ENCODE results near the gene PTPRU. TPM values are rescaled to one million over a fixed set of nuclear protein-coding genes. Genes with fewer than 3 reads are reported as not detected.
"Not testable (repeated sequence)": the region's sequence is repeated elsewhere in the genome, so short reads cannot be mapped to it uniquely, and the experiment has no call there.

The PTPRU gene
- total RNA-seq, 1 donor from 2014 or later = 17.2 TPM

DNA sequence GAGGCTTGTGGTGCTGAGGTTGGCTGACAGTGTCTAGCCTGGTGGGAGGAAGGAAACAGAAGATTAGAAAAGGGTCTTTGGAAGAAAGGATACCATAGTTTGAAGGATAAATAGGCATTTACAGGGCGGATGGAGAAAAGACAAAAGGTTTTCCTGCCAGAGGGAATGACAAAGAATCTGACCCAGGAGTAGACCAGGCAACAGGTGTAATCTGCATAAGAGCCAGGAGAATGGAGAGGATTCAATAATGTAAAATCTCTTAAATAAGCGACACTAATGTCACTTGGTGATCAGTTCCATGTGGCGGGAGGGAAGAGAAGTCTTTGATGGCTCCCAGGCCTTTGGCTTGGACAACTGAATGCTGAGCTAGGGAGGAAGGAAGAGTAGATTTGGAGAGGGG, 15.0 kb upstream of the PTPRU start:
- no peak for DNase-seq (ENCODE audit: low spot score)

DNA sequence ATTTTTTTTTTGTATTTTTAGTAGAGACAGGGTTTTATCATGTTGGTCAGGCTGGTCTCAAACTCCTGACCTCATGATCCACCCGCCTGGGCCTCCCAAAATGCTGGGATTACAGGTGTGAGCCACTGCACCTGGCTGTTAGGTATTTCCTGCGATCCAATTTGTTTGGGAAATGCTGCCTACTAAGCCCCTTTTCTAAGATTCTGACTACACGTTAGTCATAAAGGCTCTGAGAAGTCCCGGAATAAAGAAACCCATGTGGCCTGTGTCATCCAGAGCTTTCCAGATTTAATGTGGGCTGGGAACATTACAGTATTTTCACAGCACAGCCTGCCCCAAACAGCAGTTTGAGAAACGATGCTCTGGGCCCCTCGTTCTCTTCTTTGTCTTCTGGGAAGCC, 14.1 kb upstream of the PTPRU start:
- not testable (repeated sequence) for DNase-seq (ENCODE audit: low spot score)

DNA sequence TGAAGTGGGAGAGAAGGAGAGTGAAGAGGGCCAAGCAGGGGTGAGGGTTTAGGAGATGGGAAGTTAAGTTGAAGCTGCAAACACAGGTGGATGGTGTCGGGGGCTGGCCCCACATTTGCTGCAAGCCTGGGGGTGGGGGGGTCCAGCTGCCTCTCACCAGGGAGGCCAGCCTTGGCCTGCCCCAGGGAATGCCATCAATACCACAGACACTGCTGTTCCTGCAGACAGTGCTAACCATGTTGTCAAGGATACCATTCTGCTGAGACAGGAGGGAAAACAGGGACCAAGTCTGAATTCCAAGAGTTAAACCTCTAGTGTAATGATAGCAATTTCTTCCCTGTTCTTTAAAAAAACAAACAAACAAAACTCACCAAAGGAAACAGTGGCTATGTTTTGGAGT, 13.6 kb upstream of the PTPRU start:
- DNase-seq (ENCODE audit: low spot score) = no peak

DNA sequence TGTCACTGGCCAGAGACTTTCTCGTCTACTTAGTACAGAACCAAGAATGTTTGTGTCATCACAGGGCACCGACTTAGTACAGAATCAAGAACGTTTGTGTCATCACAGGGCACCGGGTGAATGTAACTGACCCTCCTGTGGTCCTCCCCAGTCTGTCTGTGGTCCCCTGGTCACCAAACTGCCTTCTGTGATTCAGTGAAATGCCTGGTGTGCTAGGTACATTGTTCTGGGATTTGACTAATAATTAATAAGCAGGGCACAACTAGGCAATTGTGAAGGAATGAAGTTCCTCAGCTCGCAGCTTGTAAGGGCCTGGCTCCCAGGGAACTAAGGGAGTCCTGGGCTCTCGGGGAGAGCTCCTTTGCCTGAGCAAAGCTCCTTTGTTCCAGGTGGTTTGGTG, 12.8 kb upstream of the PTPRU start:
- DNase-seq (ENCODE audit: low spot score) = no peak

GRCh38 chr1:29224356-29224837, 11.9 kb upstream of the PTPRU start:
- DNase-seq (ENCODE audit: low spot score) = no peak

GRCh38 chr1:29225361-29225760, 11.0 kb upstream of the PTPRU start:
- no peak for DNase-seq (ENCODE audit: low spot score)

GRCh38 chr1:29227511-29227910, 8.8 kb upstream of the PTPRU start:
- DNase-seq (ENCODE audit: low spot score) = no peak

DNA sequence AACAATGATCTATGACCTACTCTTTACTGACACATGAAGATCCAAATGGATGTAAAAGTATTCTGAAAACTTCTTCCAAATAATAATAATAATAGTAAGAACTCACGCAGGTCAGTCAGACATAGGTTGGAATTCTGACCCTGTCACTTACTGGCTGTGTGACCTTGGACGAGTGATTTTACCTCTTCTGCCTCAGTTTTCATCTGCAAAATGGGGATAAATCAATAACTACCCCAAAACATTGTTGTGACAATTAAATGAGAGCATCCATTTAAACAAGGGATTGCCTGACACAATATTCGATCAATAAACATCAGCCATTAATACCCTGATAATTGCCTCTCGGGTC, 6.1 kb upstream of the PTPRU start:
- DNase-seq (ENCODE audit: low spot score) = no peak

- DNase-seq (ENCODE audit: low spot score) = peak; percentile 99
Observed at GRCh38 chr1:29230553-29231378, 5.6 kb upstream of the PTPRU start, which contains the start of gene MECR. Gene MECR, minus strand, starts transcription at chr1:29230934. Its CDS starts 28 bp downstream, at chr1:29230906.

GRCh38 chr1:29232387-29232786, 3.9 kb upstream of the PTPRU start:
- DNase-seq (ENCODE audit: low spot score) = no peak

DNA sequence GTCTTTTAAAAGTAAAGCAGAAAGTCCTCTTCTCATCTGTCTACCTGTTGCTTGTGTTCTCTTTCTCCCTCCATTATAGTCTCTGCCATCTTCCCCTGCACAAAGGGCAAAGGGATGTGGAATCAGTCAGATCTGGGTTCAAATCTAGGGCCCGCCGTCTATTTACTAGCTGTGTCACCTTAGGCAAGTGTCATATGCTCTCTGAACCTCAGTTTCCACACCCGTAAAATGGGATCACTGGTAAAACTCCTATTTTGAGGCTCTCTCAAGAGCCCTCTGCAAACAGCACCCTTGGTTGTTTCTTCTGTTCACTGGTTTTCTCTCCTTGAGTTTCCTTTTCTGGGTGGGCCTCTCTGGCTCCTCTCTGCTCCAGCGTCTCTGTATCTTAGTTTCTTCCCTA, 2.6 kb upstream of the PTPRU start:
- no peak for DNase-seq (ENCODE audit: low spot score)

- no peak for DNase-seq (ENCODE audit: low spot score)
Observed at GRCh38 chr1:29234471-29234870, 1.9 kb upstream of the PTPRU start.

DNA sequence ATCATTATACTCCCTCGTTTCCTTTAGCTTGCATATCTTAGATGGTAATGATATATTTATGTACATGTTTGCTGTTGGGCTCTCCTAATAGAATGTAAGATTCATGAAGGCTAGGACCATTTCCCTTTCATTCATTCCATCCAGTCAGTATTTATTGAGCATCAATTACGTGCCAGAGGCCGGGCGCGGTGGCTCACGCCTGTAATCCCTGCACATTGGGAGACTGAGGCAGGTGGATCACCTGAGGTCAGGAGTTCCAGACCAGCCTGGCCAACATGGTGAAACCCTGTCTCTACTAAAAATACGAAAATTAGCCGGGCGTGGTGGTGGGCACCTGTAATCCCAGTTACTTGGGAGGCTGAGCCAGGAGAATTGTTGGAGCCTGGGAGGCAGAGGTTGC, 1.4 kb upstream of the PTPRU start:
- DNase-seq (ENCODE audit: low spot score) = not testable (repeated sequence)

DNA sequence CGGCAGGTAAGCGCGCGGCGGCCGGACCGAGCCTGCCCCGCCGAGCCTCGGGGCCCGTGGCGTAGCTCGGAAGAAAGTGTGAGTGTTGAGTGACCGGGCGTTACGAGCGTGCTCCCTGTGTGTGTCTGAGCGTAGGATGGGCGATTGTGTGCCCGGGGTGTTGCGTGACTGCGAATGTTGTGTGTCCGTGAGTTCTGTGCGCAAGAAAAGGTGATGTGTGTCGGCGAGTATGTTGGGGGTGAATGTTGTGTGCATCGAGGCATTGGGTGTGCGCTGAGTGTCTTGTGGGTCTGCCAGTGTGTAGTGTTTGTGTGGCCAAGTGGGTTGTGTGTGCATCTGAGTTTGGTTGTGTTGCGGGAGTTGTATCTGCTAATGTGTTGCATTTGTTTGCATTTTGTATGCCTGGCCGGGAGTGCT, 398 bp downstream of the PTPRU start:
- no peak for DNase-seq (ENCODE audit: low spot score)

GRCh38 chr1:29237129-29237821, 953 bp downstream of the PTPRU start:
- DNase-seq (ENCODE audit: low spot score) = no peak

DNA sequence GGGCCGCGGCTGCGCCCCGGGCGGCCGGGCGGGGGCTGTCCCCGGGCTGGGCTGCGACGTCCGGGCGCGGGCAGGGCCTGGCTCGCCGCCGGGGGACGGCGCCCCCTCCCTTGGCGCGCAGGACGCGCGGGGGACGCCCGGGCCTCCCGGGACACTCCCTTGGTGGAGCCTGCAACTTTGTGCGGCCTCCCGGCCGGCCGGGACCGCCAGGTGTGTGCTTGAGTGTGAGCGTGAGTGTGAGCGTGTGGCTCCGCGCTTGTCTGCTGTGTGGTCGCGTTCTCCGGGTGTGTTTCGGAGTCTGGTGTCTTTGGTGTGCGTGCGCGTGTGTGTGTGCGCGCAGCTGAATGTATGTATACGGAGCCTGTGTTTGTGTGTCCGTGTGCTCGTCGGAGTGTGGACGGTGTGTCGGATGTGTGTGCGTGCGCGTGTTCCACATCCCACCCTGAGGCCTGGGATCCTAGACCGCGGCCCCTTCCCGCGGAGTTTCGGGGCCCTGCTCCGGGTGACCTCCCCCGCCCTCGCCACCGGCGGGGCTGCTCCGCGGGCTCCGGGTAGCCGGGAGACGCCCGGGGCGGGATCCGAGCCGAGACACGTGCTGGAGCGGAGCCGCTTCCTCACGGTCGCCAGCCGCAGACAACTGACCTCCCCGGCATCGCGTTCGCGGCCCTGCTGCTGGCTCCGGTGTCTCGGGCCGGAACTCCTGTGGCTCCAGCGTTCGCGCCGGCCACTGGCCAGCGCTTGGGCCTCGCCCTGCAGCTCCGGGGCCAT, 1.7 kb downstream of the PTPRU start:
- DNase-seq (ENCODE audit: low spot score) = no peak

GRCh38 chr1:29238620-29239002, 2.3 kb downstream of the PTPRU start:
- no peak for DNase-seq (ENCODE audit: low spot score)

- DNase-seq (ENCODE audit: low spot score) = no peak
Observed at GRCh38 chr1:29239142-29239541, 2.8 kb downstream of the PTPRU start.

- DNase-seq (ENCODE audit: low spot score) = no peak
Observed at GRCh38 chr1:29240400-29240837, 4.1 kb downstream of the PTPRU start.

DNA sequence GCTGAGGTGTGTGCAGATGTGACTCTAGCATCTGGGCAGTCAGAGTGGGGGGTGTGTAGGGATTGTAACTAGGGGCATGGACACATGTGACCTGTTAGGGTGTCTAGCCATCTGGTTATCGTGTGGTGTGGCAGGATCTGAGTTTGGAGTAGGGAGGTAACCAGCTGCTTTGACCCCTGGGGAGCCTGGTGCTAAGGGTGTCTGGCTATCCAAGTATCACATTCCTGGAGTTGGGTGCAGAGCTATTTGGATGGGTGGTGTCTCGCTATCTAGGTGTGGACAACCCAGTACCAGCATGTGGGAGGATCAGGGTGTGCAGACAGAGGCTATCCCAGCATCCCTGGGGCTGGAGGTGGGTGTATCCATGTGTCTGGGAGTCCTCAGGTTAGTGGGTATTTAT, 4.7 kb downstream of the PTPRU start:
- peak; percentile 78 for DNase-seq (ENCODE audit: low spot score)

GRCh38 chr1:29243023-29243870, 6.9 kb downstream of the PTPRU start:
- DNase-seq (ENCODE audit: low spot score) = peak; percentile 73

All from mesenteric fat pad (tissue), 1 donor.